Activated CD4-positive, alpha-beta memory T cell treated with anti-CD3 and anti-CD28 coated beads, Interleukin-2, amount 10 ng/mL, durations not matched to agents 7 days and 5 days (primary cell): ENCODE results near the gene EXD2. TPM values are rescaled to one million over a fixed set of nuclear protein-coding genes. Genes with fewer than 3 reads are reported as not detected.
A peak's percentile ranks its signal among the peaks of the same experiment; 100 is the strongest.

ENCODE experiments used
- CTCF ChIA-PET: fragments of 350-600 bp; sonication (Branson Sonifier 250); formaldehyde crosslinking; loops from one replicate; lab custom pipeline; 2021; ENCODE audit warnings: antibody characterized with exemption, inconsistent platforms; lab: Charles Lee
- POLR2A ChIA-PET: fragments of 350-600 bp; sonication (Branson Sonifier 250); formaldehyde crosslinking; loops from one replicate; lab custom pipeline; 2021; ENCODE audit warnings: antibody characterized with exemption; lab: Charles Lee
- DNase-seq: peaks from one replicate; pipeline ENCODE4 v3.0.0-alpha.2; 2020
- H3K27ac Mint-ChIP-seq: one replicate; pipeline ENCODE4 v1.8.0; 2021; ENCODE audit warnings: mild to moderate bottlenecking, mixed read lengths
- H3K27me3 Mint-ChIP-seq: one replicate; pipeline ENCODE4 v1.8.0; 2021; ENCODE audit warnings: mixed read lengths
- H3K36me3 Mint-ChIP-seq: one replicate; pipeline ENCODE4 v1.8.0; 2021; ENCODE audit warnings: low read depth, mixed read lengths
- H3K4me1 Mint-ChIP-seq: one replicate; pipeline ENCODE4 v1.8.0; 2021; ENCODE audit warnings: mixed read lengths
- H3K4me3 Mint-ChIP-seq: one replicate; pipeline ENCODE4 v1.8.0; 2021; ENCODE audit warnings: mild to moderate bottlenecking, mixed read lengths
- H3K9me3 Mint-ChIP-seq: one replicate; pipeline ENCODE4 v1.8.0; 2021; ENCODE audit warnings: mixed read lengths
- total RNA-seq, 2 experiments: library from RNA; stranded (reverse); gene quantifications; one replicate each; pipeline ENCODE4 v1.2.3, GENCODE V29; 2021

EXD2 gene
- total RNA-seq, 2 experiments from 2014 or later, result 5.3 to 5.7 TPM

GRCh38 chr14:69260861-69261564, 69.7 kb downstream of the EXD2 start:
- Mint-ChIP-seq H3K4me3 (peak overlapping the region; percentile 48), H3K36me3 (no peaks in the 10 kb centered on the region), H3K4me1 (peaks cover 7% of the 10 kb centered on the region), H3K27ac (no peak overlapping the region), H3K27me3 (peaks cover 69% of the 10 kb centered on the region), H3K9me3 (no peaks in the 10 kb centered on the region)
- CTCF ChIA-PET, result interaction anchor here (1.0 kb wide), 1 partner anchor 198 kb away, joined by 5 read pairs; no protein-coding TSS in a partner anchor
- DNase-seq, result peak; percentile 41
- POLR2A ChIA-PET, result no interaction called here

GRCh38 chr14:69261761-69262331, 70.5 kb downstream of the EXD2 start:
- CTCF ChIA-PET, result interaction anchor here (1.0 to 1.4 kb wide), 2 partner anchors 19 to 197 kb away, joined by 3 to 5 read pairs; no protein-coding TSS in a partner anchor
- DNase-seq, result no peak
- Mint-ChIP-seq H3K4me3 (no peak overlapping the region), H3K27ac (no peak overlapping the region), H3K27me3 (peaks cover 62% of the 10 kb centered on the region), H3K4me1 (peaks cover 7% of the 10 kb centered on the region), H3K36me3 (no peaks in the 10 kb centered on the region), H3K9me3 (no peaks in the 10 kb centered on the region)
- POLR2A ChIA-PET, result no interaction called here

- H3K27me3 Mint-ChIP-seq, result peaks cover 56% of the 10 kb centered on the region
- H3K27ac Mint-ChIP-seq, result no peak overlapping the region
- ChIA-PET POLR2A (no interaction called here), CTCF (interaction anchor here (1.4 kb wide), 1 partner anchor 20 kb away, joined by 3 read pairs; no protein-coding TSS in a partner anchor)
- peaks cover 7% of the 10 kb centered on the region for H3K4me1 Mint-ChIP-seq
- DNase-seq, result no peak
- no peaks in the 10 kb centered on the region for H3K36me3 Mint-ChIP-seq
- no peaks in the 10 kb centered on the region for H3K9me3 Mint-ChIP-seq
- no peak overlapping the region for H3K4me3 Mint-ChIP-seq
Measured at GRCh38 chr14:69262516-69262915, 71.2 kb downstream of the EXD2 start.

- no peaks in the 10 kb centered on the region for H3K9me3 Mint-ChIP-seq
- CTCF ChIA-PET, result interaction anchor here (1.4 kb wide), 1 partner anchor 21 kb away, joined by 3 read pairs; no protein-coding TSS in a partner anchor
- peaks cover 7% of the 10 kb centered on the region for H3K4me1 Mint-ChIP-seq
- no peaks in the 10 kb centered on the region for H3K36me3 Mint-ChIP-seq
- H3K27me3 Mint-ChIP-seq, result peaks cover 51% of the 10 kb centered on the region
- POLR2A ChIA-PET, result no interaction called here
- H3K4me3 Mint-ChIP-seq, result no peak overlapping the region
- H3K27ac Mint-ChIP-seq, result no peak overlapping the region
- no peak for DNase-seq
Measured at GRCh38 chr14:69263364-69263763, 72.1 kb downstream of the EXD2 start.

GRCh38 chr14:69263771-69264170, 72.5 kb downstream of the EXD2 start:
- Mint-ChIP-seq H3K4me3 (no peak overlapping the region), H3K27ac (no peak overlapping the region), H3K36me3 (no peaks in the 10 kb centered on the region), H3K4me1 (peaks cover 7% of the 10 kb centered on the region), H3K9me3 (no peaks in the 10 kb centered on the region), H3K27me3 (peaks cover 47% of the 10 kb centered on the region)
- ChIA-PET CTCF (no interaction called here), POLR2A (no interaction called here)
- DNase-seq, result no peak

- no peak for DNase-seq
- CTCF ChIA-PET, result no interaction called here
- H3K4me3 Mint-ChIP-seq, result no peak overlapping the region
- no peaks in the 10 kb centered on the region for H3K4me1 Mint-ChIP-seq
- peaks cover 28% of the 10 kb centered on the region for H3K27me3 Mint-ChIP-seq
- H3K36me3 Mint-ChIP-seq, result no peaks in the 10 kb centered on the region
- no peak overlapping the region for H3K27ac Mint-ChIP-seq
- no peaks in the 10 kb centered on the region for H3K9me3 Mint-ChIP-seq
- POLR2A ChIA-PET, result no interaction called here
Measured at GRCh38 chr14:69266572-69267345, 75.5 kb downstream of the EXD2 start.

GRCh38 chr14:69267492-69267891, 76.2 kb downstream of the EXD2 start:
- ChIA-PET POLR2A (no interaction called here), CTCF (no interaction called here)
- no peak overlapping the region for H3K4me3 Mint-ChIP-seq
- no peaks in the 10 kb centered on the region for H3K4me1 Mint-ChIP-seq
- no peaks in the 10 kb centered on the region for H3K36me3 Mint-ChIP-seq
- H3K27ac Mint-ChIP-seq, result no peak overlapping the region
- H3K27me3 Mint-ChIP-seq, result peaks cover 21% of the 10 kb centered on the region
- H3K9me3 Mint-ChIP-seq, result no peaks in the 10 kb centered on the region
- no peak for DNase-seq

GRCh38 chr14:69268223-69268622, 76.9 kb downstream of the EXD2 start:
- H3K9me3 Mint-ChIP-seq, result no peaks in the 10 kb centered on the region
- CTCF ChIA-PET, result no interaction called here
- no peaks in the 10 kb centered on the region for H3K4me1 Mint-ChIP-seq
- no peak for DNase-seq
- H3K27me3 Mint-ChIP-seq, result peaks cover 18% of the 10 kb centered on the region
- POLR2A ChIA-PET, result no interaction called here
- no peak overlapping the region for H3K4me3 Mint-ChIP-seq
- no peak overlapping the region for H3K27ac Mint-ChIP-seq
- no peaks in the 10 kb centered on the region for H3K36me3 Mint-ChIP-seq

- POLR2A ChIA-PET, result no interaction called here
- no peak for DNase-seq
- no peaks in the 10 kb centered on the region for H3K36me3 Mint-ChIP-seq
- peaks cover 17% of the 10 kb centered on the region for H3K27me3 Mint-ChIP-seq
- no peak overlapping the region for H3K27ac Mint-ChIP-seq
- no peaks in the 10 kb centered on the region for H3K9me3 Mint-ChIP-seq
- no peak overlapping the region for H3K4me3 Mint-ChIP-seq
- no peaks in the 10 kb centered on the region for H3K4me1 Mint-ChIP-seq
- CTCF ChIA-PET, result no interaction called here
Measured at GRCh38 chr14:69268763-69269162, 77.5 kb downstream of the EXD2 start.

- Mint-ChIP-seq H3K27me3 (peaks cover 15% of the 10 kb centered on the region), H3K27ac (no peak overlapping the region), H3K4me3 (no peak overlapping the region), H3K4me1 (no peaks in the 10 kb centered on the region), H3K36me3 (no peaks in the 10 kb centered on the region), H3K9me3 (no peaks in the 10 kb centered on the region)
- no peak for DNase-seq
- ChIA-PET CTCF (no interaction called here), POLR2A (no interaction called here)
Measured at GRCh38 chr14:69269381-69269780, 78.1 kb downstream of the EXD2 start.

- Mint-ChIP-seq H3K4me3 (no peak overlapping the region), H3K27me3 (peaks cover 16% of the 10 kb centered on the region), H3K36me3 (no peaks in the 10 kb centered on the region), H3K9me3 (no peaks in the 10 kb centered on the region), H3K4me1 (no peaks in the 10 kb centered on the region), H3K27ac (no peak overlapping the region)
- no peak for DNase-seq
- POLR2A ChIA-PET, result no interaction called here
- CTCF ChIA-PET, result no interaction called here
Measured at GRCh38 chr14:69270097-69270496, 78.8 kb downstream of the EXD2 start.

GRCh38 chr14:69270795-69271708, 79.8 kb downstream of the EXD2 start:
- no peaks in the 10 kb centered on the region for H3K4me1 Mint-ChIP-seq
- DNase-seq, result no peak
- no peaks in the 10 kb centered on the region for H3K36me3 Mint-ChIP-seq
- CTCF ChIA-PET, result no interaction called here
- peaks cover 16% of the 10 kb centered on the region for H3K27me3 Mint-ChIP-seq
- H3K9me3 Mint-ChIP-seq, result no peaks in the 10 kb centered on the region
- H3K4me3 Mint-ChIP-seq, result no peak overlapping the region
- POLR2A ChIA-PET, result no interaction called here
- no peak overlapping the region for H3K27ac Mint-ChIP-seq
